ENCODE results near the gene ZNF747. TPM values are rescaled to one million over a fixed set of nuclear protein-coding genes. Genes with fewer than 3 reads are reported as not detected.

Gene ZNF747
- total RNA-seq, 1 experiment from 2014 or later, result 14.5 TPM

DNA sequence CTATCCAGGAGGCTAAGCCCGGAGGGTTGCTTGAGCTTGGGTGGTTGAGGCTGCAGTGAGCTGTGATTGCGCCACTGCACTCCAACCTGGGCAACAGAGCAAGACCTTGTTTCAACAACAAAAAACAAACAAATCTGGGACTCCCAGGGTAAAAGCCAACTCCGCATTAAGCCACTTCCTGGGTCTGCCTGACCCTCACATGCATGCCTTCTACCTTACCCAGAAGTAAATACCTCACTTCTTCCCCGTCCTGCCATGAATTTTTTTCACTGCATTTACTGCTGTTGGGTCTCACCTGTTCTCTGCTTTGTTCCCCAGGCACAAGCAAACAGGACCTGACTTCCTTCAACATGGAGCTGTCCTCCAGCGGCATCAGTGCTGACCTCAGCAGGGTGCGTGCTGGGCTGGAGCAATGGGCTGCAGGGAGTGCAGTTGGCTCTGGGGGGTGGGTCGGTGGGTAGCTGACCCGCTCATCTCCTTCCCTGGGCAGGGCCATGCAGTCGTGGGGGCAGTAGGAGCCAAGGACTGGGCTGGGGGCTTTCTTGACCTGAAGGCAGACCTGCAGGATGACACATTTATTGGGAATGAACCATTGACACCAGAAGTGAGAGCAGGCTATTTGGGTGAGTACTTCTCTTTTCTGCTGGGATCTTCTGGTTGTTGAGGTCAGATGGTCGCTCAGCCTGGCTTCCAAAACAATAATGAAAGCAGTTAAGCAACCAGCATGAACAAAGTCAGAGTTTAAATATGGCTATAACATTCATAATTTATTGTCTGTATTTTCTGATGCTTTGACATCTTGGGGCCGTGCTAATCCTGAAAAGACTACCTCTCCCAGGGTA is 45.7 kb downstream of the ZNF747 start:
- H3K27me3 ChIP-seq (ENCODE audit: insufficient read depth, low read depth), result 0 out of 2 replicates have a peak, but pooled peaks cover 1% of the 10 kb centered on the region
- intact Hi-C loops (cut with micrococcal nuclease; ENCODE audit: unreplicated experiment), result no loop called here
- no peaks in the 10 kb centered on the region for H4K20me1 ChIP-seq (ENCODE audit: insufficient read depth)
- no peak overlapping the region for H3K4me3 ChIP-seq
- ChIA-PET CTCF (interaction anchor here (0.9 kb wide), 1 partner anchor 59 kb away, joined by 3 read pairs; the partner anchor contains the start of gene DCTPP1), POLR2A (ENCODE audit: unreplicated experiment) (no interaction called here)
- H3K9me2 ChIP-seq (ENCODE audit: insufficient read depth), result no peaks in the 10 kb centered on the region
- peak; percentile 22 to 53 for DNase-seq
- H2AFZ ChIP-seq, result no peak overlapping the region
- H3K4me2 ChIP-seq, result no peak overlapping the region
- no TSS peak for BruUV-seq (replicated peaks)
- H3K27ac ChIP-seq, result no peak overlapping the region
- H3K36me3 ChIP-seq (ENCODE audit: low read depth), result no peaks in the 10 kb centered on the region
- no peak for TF ChIP-seq EZH2 (IDR thresholded peaks at IDR 0.05; ENCODE audit: low read depth)
- TF ChIP-seq, protein P1, sequence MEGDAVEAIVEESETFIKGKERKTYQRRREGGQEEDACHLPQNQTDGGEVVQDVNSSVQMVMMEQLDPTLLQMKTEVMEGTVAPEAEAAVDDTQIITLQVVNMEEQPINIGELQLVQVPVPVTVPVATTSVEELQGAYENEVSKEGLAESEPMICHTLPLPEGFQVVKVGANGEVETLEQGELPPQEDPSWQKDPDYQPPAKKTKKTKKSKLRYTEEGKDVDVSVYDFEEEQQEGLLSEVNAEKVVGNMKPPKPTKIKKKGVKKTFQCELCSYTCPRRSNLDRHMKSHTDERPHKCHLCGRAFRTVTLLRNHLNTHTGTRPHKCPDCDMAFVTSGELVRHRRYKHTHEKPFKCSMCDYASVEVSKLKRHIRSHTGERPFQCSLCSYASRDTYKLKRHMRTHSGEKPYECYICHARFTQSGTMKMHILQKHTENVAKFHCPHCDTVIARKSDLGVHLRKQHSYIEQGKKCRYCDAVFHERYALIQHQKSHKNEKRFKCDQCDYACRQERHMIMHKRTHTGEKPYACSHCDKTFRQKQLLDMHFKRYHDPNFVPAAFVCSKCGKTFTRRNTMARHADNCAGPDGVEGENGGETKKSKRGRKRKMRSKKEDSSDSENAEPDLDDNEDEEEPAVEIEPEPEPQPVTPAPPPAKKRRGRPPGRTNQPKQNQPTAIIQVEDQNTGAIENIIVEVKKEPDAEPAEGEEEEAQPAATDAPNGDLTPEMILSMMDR (conservative IDR thresholded peaks at IDR 0.05), result no peak
- no peaks in the 10 kb centered on the region for H3K79me2 ChIP-seq (ENCODE audit: low read depth)
- peaks cover 12% of the 10 kb centered on the region; the same call in 1 of the 2 replicates for H3F3A ChIP-seq (ENCODE audit: insufficient read depth, low read depth)
- H3K9me3 ChIP-seq (ENCODE audit: insufficient read depth, low read depth), result no peaks in the 10 kb centered on the region
- peaks cover 15% of the 10 kb centered on the region for H3K4me1 ChIP-seq (replicated peaks; ENCODE audit: insufficient read depth)

DNA sequence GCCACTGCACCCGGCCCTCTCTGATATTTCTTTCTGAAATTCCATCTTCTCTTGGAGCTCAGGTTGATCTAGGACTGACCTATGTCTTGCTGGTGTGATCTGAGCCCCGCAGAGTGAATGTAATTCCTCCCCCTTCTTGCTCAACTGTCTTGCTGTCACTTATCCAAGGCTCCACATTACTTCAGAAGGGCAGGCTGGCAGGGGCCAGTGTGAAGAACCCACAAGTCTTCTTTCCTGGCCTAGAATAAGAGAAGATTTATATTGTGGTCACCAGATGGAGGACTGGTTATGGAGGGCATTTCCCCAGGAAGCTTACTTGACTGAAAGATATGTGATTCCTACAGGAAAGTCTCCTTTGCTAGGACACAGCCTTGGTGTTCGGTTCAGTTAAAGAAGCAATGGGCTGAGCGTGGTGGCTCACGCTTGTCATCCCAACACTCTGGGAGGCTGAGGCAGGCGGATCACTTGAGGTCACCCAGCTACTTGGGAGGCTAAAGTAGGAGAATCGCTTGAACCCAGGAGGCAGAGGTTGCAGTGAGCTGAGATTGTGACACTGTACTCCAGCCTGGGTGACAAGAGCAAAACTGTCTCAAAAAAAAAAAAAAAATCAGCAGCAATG is 48.7 kb downstream of the ZNF747 start:
- no peak for TF ChIP-seq EZH2 (IDR thresholded peaks at IDR 0.05; ENCODE audit: low read depth)
- TF ChIP-seq, protein P1 (conservative IDR thresholded peaks at IDR 0.05), result no peak
- Histone ChIP-seq H3K9me3 (ENCODE audit: insufficient read depth, low read depth) (no peaks in the 10 kb centered on the region), H3K4me2 (no peak overlapping the region), H3K4me1 (replicated peaks; ENCODE audit: insufficient read depth) (0 out of 2 replicates have a peak, but pooled peaks cover 5% of the 10 kb centered on the region), H3F3A (ENCODE audit: insufficient read depth, low read depth) (peaks cover 12% of the 10 kb centered on the region; the same call in 1 of the 2 replicates), H3K4me3 (no peak overlapping the region), H3K27me3 (ENCODE audit: insufficient read depth, low read depth) (0 out of 2 replicates have a peak, but pooled peaks cover 4% of the 10 kb centered on the region), H3K9me2 (ENCODE audit: insufficient read depth) (no peaks in the 10 kb centered on the region), H3K79me2 (ENCODE audit: low read depth) (no peaks in the 10 kb centered on the region), H3K27ac (no peak overlapping the region), H3K36me3 (ENCODE audit: low read depth) (no peaks in the 10 kb centered on the region), H4K20me1 (ENCODE audit: insufficient read depth) (no peaks in the 10 kb centered on the region), H2AFZ (no peak overlapping the region)
- POLR2A ChIA-PET (ENCODE audit: unreplicated experiment), result interaction anchor here (0.6 kb wide), 1 partner anchor 148 kb away, joined by 7 read pairs; no protein-coding TSS in a partner anchor
- intact Hi-C loops (cut with micrococcal nuclease; ENCODE audit: unreplicated experiment), result no loop called here
- BruUV-seq (replicated peaks), result no TSS peak
- CTCF ChIA-PET, result interaction anchor here (0.6 kb wide), 1 partner anchor 142 kb away, joined by 3 read pairs; no protein-coding TSS in a partner anchor
- DNase-seq, result no peak

DNA sequence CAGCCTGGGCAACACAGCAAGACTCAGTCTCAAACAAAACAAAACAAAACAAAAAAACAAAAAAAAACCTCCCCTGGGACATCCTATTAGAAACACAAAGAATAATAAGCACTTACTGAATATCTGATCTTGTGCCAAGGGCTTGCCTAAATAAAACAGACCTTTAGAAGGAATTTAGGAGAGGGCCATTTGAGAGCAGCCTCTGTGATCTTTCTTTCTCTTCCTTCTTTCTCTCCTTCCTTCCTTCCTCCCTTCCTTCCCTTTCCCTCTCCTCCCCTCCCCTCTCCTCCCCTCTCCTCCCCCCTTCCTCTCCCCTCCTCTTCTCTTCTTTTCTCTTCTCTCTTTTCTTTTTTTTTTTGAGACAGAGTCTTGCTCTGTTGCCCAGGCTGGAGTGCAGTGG is 49.8 kb downstream of the ZNF747 start:
- Histone ChIP-seq H3K9me2 (ENCODE audit: insufficient read depth) (no peaks in the 10 kb centered on the region), H3K4me2 (no peak overlapping the region), H3K27me3 (ENCODE audit: insufficient read depth, low read depth) (0 out of 2 replicates have a peak, but pooled peaks cover 4% of the 10 kb centered on the region), H3K36me3 (ENCODE audit: low read depth) (no peaks in the 10 kb centered on the region), H3K4me1 (replicated peaks; ENCODE audit: insufficient read depth) (0 out of 2 replicates have a peak, but pooled peaks cover 5% of the 10 kb centered on the region), H3K4me3 (no peak overlapping the region), H4K20me1 (ENCODE audit: insufficient read depth) (no peaks in the 10 kb centered on the region), H3K9me3 (ENCODE audit: insufficient read depth, low read depth) (no peaks in the 10 kb centered on the region), H2AFZ (no peak overlapping the region), H3F3A (ENCODE audit: insufficient read depth, low read depth) (peaks cover 12% of the 10 kb centered on the region; the same call in 1 of the 2 replicates), H3K79me2 (ENCODE audit: low read depth) (no peaks in the 10 kb centered on the region), H3K27ac (no peak overlapping the region)
- ChIA-PET POLR2A (ENCODE audit: unreplicated experiment) (no interaction called here), CTCF (no interaction called here)
- no TSS peak for BruUV-seq (replicated peaks)
- intact Hi-C loops (cut with micrococcal nuclease; ENCODE audit: unreplicated experiment), result no loop called here
- no peak for TF ChIP-seq EZH2 (IDR thresholded peaks at IDR 0.05; ENCODE audit: low read depth)
- TF ChIP-seq, protein P1 (conservative IDR thresholded peaks at IDR 0.05), result no peak
- no peak for DNase-seq

All from PC-9 (cell line).